AG04450 (cell line): Measurements from ENCODE around the gene UBE4B. TPM values are rescaled to one million over a fixed set of nuclear protein-coding genes. Genes with fewer than 3 reads are reported as not detected.

Source experiments
- CTCF ChIA-PET: fragments of 300-600, 350-600 bp; formaldehyde crosslinking; extraction: SDS; loops from one replicate; lab custom pipeline; 2022; ENCODE audit warnings: antibody characterized with exemption, inconsistent platforms; lab: Charles Lee
- POLR2A ChIA-PET: fragments of 350-600 bp; formaldehyde crosslinking; extraction: SDS; loops from one replicate; lab custom pipeline; 2021; ENCODE audit warnings: antibody characterized with exemption, inconsistent platforms; lab: Yijun Ruan, JAX
- DNase-seq: peaks from one replicate; pipeline ENCODE4 v3.0.0-alpha.2; 2011; ENCODE audit warnings: low read depth, low spot score
- H3K27ac ChIP-seq: one replicate; pipeline ENCODE4 v1.5.1; 2012; ENCODE audit warnings: low read depth, low read length, control low read depth
- H3K27me3 ChIP-seq: one replicate; pipeline ENCODE4 v1.6.0; 2012; ENCODE audit warnings: low read length; ENCODE audit not compliant: control insufficient read depth, insufficient read depth
- H3K4me3 ChIP-seq: 2 replicates; pipeline ENCODE4 v1.5.1; 2011; ENCODE audit warnings: mild to moderate bottlenecking, low read depth, low read length, control low read depth
- H3K9me3 ChIP-seq: 2 replicates; pipeline ENCODE4 v1.5.1; 2012; ENCODE audit warnings: low read length; ENCODE audit not compliant: control insufficient read depth, insufficient read depth
- polyA plus RNA-seq: library from polyadenylated mRNA; depleted of rRNA; stranded (reverse); fragments of >200 nt; gene quantifications from 2 replicates; pipeline ENCODE4 v1.2.3, GENCODE V29; 2011
- TF ChIP-seq, protein P1 (sequence below): IDR thresholded peaks from 2 replicates; pipeline ENCODE4 v1.5.1; 2011; ENCODE audit warnings: low read depth, low read length, control low read depth, inconsistent platforms

The UBE4B gene
- polyA plus RNA-seq, 1 experiment: 28.1 TPM

GRCh38 chr1:10128101-10128765, 95.5 kb downstream of the UBE4B start:
- CTCF ChIA-PET: no interaction called here
- TF ChIP-seq, protein P1, sequence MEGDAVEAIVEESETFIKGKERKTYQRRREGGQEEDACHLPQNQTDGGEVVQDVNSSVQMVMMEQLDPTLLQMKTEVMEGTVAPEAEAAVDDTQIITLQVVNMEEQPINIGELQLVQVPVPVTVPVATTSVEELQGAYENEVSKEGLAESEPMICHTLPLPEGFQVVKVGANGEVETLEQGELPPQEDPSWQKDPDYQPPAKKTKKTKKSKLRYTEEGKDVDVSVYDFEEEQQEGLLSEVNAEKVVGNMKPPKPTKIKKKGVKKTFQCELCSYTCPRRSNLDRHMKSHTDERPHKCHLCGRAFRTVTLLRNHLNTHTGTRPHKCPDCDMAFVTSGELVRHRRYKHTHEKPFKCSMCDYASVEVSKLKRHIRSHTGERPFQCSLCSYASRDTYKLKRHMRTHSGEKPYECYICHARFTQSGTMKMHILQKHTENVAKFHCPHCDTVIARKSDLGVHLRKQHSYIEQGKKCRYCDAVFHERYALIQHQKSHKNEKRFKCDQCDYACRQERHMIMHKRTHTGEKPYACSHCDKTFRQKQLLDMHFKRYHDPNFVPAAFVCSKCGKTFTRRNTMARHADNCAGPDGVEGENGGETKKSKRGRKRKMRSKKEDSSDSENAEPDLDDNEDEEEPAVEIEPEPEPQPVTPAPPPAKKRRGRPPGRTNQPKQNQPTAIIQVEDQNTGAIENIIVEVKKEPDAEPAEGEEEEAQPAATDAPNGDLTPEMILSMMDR: no peak
- POLR2A ChIA-PET: interaction anchor here (0.7 kb wide), 1 partner anchor 538 kb away, joined by 3 read pairs; no protein-coding TSS in a partner anchor

GRCh38 chr1:10132316-10132715, 99.6 kb downstream of the UBE4B start:
- Histone ChIP-seq H3K4me3 (no peak overlapping the region), H3K27me3 (no peaks in the 10 kb centered on the region), H3K27ac (no peak overlapping the region), H3K9me3 (no peaks in the 10 kb centered on the region)
- TF ChIP-seq, protein P1: no peak
- ChIA-PET POLR2A (no interaction called here), CTCF (interaction anchor here (1.2 to 1.3 kb wide), 2 partner anchors 78 to 181 kb away, joined by 3 to 7 read pairs; partner anchors contain the start of gene KIF1B)
- no peak for DNase-seq

More at GRCh38 chr1:10128101-10128765, 95.5 kb downstream of the UBE4B start:
- no peaks in the 10 kb centered on the region for H3K9me3 ChIP-seq
- no peaks in the 10 kb centered on the region for H3K27me3 ChIP-seq
- DNase-seq: no peak
- no peak overlapping the region for H3K4me3 ChIP-seq
- H3K27ac ChIP-seq: no peak overlapping the region

DNA sequence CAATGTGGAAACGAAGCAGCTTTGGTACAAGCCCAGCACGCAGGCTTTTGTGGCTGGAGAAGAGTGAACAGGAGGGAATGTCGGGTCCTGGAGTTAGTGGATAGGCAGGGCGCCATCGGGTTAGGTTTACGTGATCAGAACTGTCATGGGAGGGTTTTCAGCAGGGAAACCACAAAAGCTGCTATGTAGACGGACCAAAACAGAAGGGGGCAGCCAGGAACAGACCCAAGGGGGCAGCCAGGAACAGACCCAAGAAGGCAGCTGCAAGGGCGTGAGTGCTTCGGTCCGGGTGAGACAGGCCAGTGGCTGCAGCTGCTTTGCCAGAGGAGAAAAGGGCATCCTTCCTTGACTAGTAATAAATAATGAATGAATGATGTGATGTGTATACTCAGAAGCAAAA, 100.1 kb downstream of the UBE4B start:
- H3K27me3 ChIP-seq: no peaks in the 10 kb centered on the region
- DNase-seq: no peak
- ChIA-PET POLR2A (no interaction called here), CTCF (interaction anchor here (0.5 to 1.3 kb wide), 3 partner anchors 77 to 184 kb away, joined by 3 to 7 read pairs (median 3); partner anchors contain the start of gene KIF1B)
- H3K9me3 ChIP-seq: no peaks in the 10 kb centered on the region
- H3K27ac ChIP-seq: no peak overlapping the region
- H3K4me3 ChIP-seq: no peak overlapping the region
- TF ChIP-seq, protein P1: no peak

- H3K27ac ChIP-seq: no peak overlapping the region
- no peak for DNase-seq
- H3K9me3 ChIP-seq: no peaks in the 10 kb centered on the region
- H3K4me3 ChIP-seq: no peak overlapping the region
- no peaks in the 10 kb centered on the region for H3K27me3 ChIP-seq
- CTCF ChIA-PET: interaction anchor here (0.6 kb wide), 1 partner anchor 191 kb away, joined by 3 read pairs; no protein-coding TSS in a partner anchor
- POLR2A ChIA-PET: no interaction called here
- TF ChIP-seq, protein P1: no peak
These were observed 108.2 kb downstream of the UBE4B start for GRCh38 chr1:10140981-10141380.

- Histone ChIP-seq H3K27me3 (no peaks in the 10 kb centered on the region), H3K9me3 (no peaks in the 10 kb centered on the region), H3K27ac (no peak overlapping the region), H3K4me3 (no peak overlapping the region)
- CTCF ChIA-PET: no interaction called here
- DNase-seq: no peak
- TF ChIP-seq, protein P1: no peak
- POLR2A ChIA-PET: no interaction called here
These were observed 111.3 kb downstream of the UBE4B start for GRCh38 chr1:10143961-10144485.
